Pons (tissue), 1 donor: ENCODE results near the gene LRMDA.
"Not testable (repeated sequence)": the region's sequence is repeated elsewhere in the genome, so short reads cannot be mapped to it uniquely, and the experiment has no call there.

Experiments
- DNase-seq: peaks from one replicate; pipeline ENCODE4 v3.0.0-alpha.2; 2016; ENCODE audit warnings: low spot score

LRMDA gene

GRCh38 chr10:75585294-75585693 lies 153.9 kb downstream of the LRMDA start:
- no peak for DNase-seq

GRCh38 chr10:75586814-75587213 lies 155.4 kb downstream of the LRMDA start:
- DNase-seq = no peak

GRCh38 chr10:75588031-75588430 lies 156.6 kb downstream of the LRMDA start:
- no peak for DNase-seq

DNA sequence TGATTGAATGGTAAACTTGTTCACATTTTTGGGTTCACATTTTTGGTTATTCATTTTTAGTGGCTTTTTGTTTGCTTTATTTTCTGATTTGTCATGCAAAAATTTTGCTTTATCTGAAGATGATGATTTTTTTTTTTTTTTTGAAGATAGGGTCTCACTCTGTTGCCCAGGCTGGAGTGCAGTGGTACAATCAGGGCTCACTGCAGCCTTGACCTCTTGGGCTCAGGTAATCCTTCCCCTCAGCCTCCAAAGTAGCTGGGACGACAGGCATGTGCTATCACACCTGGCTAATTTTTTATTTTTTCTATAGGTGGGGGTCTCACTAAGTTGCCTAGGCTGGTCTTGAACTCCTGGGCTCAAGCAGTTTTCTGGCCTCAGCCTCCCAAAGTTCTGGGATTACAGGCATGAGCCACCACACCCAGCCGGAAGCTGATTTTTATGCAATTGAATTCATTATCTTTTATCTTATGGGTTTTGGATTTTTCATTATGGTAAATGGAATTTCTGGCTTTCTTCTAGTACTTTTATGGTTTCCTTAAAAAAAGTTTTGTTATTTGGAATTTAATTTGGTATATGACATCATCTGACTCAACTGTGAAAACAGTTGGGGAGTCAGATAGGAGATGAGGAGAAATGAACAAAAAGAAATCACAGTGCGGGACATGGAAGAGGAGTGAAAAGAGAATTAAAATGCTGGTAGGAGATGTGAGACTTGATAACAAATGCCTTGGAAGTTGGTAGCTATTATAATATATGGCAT lies 158.7 kb downstream of the LRMDA start:
- no peak for DNase-seq

GRCh38 chr10:75592151-75592787 lies 160.8 kb downstream of the LRMDA start:
- no peak for DNase-seq

DNA sequence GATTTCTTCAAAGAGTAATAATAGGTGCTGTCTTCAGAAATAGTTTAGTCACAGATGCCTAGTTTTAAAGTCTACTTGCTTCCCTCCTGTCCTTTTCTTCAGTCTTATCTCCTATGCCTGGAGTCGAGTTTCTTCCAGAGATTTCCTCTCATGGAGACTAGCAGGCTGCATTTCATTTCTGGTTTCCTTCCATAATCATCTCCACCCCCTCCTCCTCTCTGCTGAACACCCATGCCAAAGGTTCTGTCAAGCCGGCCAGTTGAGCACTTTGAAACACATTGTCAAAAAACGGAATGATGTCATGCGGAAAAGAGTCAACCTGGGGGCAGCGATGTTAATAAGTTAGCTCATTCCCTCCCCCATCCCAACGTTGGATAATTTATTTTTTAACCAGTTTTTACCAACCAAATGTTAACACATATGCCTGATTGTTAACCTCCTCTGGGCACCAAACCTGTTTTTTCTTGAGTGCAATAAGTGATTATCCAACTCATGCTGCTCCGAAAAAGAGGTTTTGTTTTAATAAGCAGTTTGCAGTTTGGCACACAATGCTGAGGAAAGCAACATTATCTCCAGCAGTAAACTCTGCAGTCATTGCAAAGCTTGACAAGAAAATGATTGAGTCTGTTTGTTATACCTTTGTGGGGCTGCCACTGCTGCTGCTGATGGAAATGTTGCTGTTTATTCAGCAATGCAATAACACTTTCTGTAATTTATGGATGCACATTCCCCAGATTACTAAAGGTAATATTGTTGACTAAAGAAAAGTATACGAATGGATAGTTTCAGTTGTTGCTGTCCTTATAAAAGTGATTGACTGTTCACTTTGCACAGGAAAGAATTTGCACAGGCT lies 161.6 kb downstream of the LRMDA start:
- DNase-seq = no peak

DNA sequence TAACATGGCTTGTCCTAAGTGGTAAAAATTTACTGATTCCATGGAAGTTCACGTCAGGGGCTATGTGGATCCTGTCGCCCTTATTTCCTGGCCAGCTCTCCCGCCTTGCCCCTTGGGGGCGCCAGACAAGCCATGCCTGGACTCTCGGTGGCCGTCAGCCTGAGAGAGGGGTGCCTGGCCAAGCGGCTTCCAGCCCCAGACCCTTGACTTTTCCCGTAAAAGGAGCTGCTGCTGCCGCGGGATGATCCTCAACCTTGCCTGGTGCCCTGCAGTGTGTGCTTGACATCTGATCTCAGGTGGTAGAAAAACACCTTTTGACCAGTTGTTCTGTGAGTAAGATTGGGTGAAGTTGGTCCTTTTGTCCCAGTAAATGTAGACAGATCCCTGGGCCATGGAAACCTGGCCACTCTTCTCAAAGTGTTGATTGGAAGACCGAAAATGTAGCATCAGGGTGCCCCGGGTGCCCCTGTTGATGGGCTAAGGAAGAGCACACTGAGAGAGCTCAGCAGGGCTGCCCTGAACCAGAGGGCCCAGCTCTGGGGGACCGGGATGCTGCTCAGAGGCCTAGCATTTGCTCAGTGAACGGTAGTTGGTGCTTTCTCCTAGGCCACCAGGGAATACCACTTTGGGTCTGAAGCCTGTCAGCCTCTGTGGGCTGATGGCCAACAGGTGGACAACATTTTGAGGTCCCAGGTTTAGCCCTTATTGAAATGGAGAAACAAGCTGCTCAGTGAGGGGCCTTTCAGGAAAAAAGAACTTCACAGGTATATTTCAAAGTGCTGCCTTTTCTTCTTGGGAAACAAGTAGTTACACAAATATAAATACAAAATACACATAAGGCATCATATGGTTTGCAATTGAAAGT lies 162.5 kb downstream of the LRMDA start:
- DNase-seq = no peak

DNA sequence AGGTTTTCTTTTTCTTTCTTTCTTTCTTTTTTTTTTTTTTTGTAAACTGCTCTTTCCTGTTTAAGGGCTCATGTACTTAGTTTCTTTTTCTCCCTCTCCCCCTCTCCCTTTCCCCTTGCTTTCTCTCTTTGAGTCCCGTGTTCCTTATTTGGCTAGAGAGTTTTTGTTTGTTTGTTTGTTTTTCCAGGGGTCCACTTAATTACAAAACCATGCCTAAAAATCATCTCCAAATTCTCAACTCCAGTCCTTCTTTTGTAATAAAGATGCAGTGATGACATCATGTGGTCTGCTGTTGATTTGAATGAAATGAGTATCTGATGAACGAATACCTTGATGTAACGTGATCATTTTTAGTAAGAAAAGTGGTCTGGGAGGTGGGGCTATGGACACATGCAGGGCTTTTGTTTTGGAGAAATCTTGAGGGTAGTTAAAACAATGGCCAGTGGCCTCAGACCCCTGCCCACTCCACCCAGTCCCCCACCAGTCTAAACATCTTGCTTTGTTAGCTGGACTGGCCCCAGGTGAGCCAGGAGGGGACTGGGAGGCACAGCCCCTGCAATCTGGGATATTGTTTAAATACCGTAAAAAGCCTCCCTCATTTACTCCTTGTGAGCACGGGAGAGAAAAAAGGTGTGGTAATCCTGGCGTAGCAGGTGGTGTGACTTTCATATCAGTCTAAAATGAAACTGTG lies 165.7 kb downstream of the LRMDA start:
- DNase-seq = no peak

GRCh38 chr10:75597773-75598440 lies 166.5 kb downstream of the LRMDA start:
- no peak for DNase-seq

- no peak for DNase-seq
These were observed 167.6 kb downstream of the LRMDA start for GRCh38 chr10:75598998-75599397.

DNA sequence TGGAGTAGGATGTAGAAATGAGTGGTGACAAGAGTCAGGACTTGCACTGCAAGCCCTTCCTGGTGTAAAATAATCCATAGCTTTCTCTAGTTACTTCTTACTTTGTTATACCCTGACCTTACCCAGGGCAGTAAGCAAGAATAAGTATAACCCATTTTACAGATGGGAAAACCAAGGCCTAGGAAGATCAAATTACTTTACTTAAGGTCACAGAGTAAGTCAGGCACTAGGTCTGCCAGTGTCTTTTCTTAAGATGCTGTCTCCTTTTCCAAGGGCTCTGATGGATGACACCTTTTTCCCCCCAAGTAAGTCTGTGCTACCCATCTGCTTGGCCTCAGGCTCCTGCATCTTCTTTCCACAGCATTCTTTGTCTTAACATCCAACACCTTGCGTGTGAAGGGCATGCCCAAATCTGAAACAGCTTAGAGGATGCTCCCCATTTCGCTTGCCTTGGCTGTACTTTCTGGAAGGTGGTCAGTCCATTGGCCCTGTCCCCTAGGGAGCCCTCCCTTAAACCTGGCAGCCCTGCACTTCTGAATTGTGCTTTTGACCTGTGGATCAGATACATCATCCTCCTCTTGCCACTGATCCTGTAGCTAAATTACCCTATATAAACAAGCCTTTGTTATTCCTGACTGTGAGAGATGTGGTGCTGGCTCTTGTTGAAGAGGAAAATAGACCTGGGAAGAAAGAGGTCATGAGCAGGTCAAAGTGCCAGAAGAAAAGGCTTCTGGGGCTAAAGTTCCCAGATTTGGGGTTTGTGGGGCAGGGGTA lies 168.6 kb downstream of the LRMDA start:
- no peak for DNase-seq

DNA sequence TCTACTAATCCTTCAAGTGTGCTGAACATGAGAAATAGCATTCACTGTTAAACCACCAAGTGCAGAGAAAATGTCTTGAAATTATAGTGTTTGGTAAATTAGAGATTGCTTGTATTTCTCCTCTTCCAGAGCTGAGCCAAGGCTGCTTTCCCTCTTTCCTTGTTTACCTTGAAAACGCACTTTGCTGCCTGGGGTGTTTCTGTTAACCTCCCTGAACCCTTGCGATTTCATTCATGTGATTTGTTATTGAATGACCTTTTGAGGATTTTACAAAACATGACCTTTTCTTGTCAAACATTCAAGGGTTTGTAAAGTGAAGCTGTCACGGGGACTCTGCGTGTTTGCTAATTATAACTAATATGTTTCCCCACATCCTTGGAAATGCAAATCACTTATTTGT lies 169.4 kb downstream of the LRMDA start:
- no peak for DNase-seq

DNA sequence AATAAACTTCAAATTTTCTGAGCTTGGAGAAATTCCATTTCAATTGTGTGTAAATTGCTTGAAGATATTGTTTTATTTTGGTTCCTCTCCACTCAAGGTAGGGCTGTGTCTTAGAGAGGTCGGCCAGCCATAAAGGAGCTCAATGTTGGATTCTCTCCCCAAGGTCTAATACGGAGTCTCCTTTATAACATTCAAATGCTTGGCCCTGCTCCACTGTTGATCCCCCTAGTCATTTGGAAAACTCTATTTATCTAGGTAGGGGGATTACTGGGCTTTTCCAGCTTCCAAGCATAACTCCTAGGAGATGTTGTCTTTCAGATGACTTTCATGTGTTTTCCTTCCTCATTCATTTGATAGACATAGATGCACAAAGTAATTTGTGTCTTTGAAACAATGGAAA lies 170.9 kb downstream of the LRMDA start:
- no peak for DNase-seq

DNA sequence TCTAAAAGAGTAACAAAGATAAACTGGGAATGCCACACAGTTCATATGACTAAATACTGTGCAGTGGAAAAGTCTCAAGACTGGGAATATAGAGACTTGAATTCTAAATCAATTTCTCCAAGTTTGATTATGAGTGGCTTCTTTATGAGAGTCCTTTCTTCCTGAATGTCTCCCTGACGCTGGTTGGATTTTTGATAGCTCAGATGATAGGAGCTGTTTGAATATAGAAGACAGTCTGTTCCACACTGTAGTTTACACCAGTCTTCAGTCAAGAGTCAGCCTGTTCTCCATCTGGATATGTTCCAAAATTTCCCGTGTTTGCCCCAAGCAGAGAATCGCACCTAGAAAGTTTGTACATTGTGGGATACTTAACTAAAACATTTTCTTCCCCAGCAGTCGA lies 173.7 kb downstream of the LRMDA start:
- no peak for DNase-seq

GRCh38 chr10:75605795-75606194 lies 174.4 kb downstream of the LRMDA start:
- DNase-seq = not testable (repeated sequence)

- no peak for DNase-seq
These were observed 174.9 kb downstream of the LRMDA start for GRCh38 chr10:75606203-75606779.

DNA sequence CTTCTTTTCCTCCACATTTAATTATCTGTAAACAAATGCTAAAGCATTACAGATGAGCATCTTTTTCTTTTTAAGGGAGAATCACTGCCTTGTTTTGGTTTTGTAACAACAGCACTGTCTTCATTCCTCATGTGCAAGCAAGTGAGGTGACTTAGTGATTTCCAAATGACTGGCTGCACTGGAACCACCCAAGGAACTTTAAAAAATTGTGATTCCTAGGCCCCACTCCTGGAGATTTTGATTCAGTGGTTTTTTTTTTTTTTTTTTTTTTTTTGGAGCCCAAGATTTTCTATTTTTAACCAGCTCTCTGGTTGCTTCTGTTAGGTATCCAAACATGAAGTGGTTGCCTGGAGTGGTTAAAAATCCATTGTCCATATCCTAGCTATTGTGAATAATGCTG lies 176.2 kb downstream of the LRMDA start:
- DNase-seq = no peak

DNA sequence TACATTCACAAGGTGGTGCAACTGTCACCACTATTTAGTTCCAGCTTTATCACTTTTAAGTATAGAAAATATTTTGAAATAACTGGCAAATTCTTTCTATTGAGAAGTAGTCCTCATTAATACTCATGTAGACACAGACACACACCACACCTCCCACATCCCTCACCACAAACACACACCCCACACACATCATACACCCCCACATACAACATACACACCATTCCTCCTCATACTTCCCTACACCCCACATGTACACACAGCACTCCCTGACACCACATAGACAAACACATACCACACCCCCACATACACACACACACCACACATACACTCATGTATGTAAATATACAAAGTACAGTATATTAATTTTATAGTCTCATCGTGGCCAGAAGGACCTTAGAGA lies 178.8 kb downstream of the LRMDA start:
- DNase-seq = no peak

GRCh38 chr10:75611172-75611992 lies 180.0 kb downstream of the LRMDA start:
- peak; percentile 58 for DNase-seq
